GM23248 (cell line): ENCODE measurements around the gene FLRT1. TPM values are rescaled to one million over a fixed set of nuclear protein-coding genes. Genes with fewer than 3 reads are reported as not detected.

ENCODE experiments used
- DNase-seq: peaks from one replicate; pipeline ENCODE4 v3.0.0-alpha.2; 2015
- H2AFZ ChIP-seq: fragments of 200-600 bp; sonication (generic); 2 replicates; pipeline ENCODE4 v1.6.1; 2016; ENCODE audit warnings: antibody characterized with exemption
- H3F3A ChIP-seq: fragments of 200-600 bp; sonication (generic); 2 replicates; pipeline ENCODE4 v1.6.1; 2016; ENCODE audit warnings: mild to moderate bottlenecking, antibody characterized with exemption, mixed run types; ENCODE audit not compliant: insufficient read depth
- H3K27ac ChIP-seq: fragments of 200-600 bp; sonication (generic); 2 replicates; pipeline ENCODE4 v1.5.1; 2016; ENCODE audit warnings: mild to moderate bottlenecking
- H3K27me3 ChIP-seq: fragments of 200-600 bp; sonication (generic); replicated peaks from 2 replicates; pipeline ENCODE4 v1.6.1; 2016; ENCODE audit warnings: mild to moderate bottlenecking; ENCODE audit not compliant: insufficient read depth
- H3K36me3 ChIP-seq: fragments of 200-600 bp; sonication (generic); 2 replicates; pipeline ENCODE4 v1.6.1; 2016; ENCODE audit warnings: low read depth, mild to moderate bottlenecking
- H3K4me1 ChIP-seq: fragments of 200-600 bp; sonication (generic); 2 replicates; pipeline ENCODE4 v1.6.1; 2016; ENCODE audit warnings: mild to moderate bottlenecking; ENCODE audit not compliant: insufficient read depth
- H3K4me2 ChIP-seq: fragments of 200-600 bp; sonication (generic); one replicate; pipeline ENCODE4 v1.6.1; 2016; ENCODE audit warnings: mild to moderate bottlenecking; ENCODE audit not compliant: unreplicated experiment
- H3K4me3 ChIP-seq: fragments of 200-600 bp; sonication (generic); 2 replicates; pipeline ENCODE4 v1.5.1; 2016; ENCODE audit warnings: mild to moderate bottlenecking
- H3K79me2 ChIP-seq: fragments of 200-600 bp; sonication (generic); 2 replicates; pipeline ENCODE4 v1.6.1; 2016; ENCODE audit warnings: mild to moderate bottlenecking; ENCODE audit not compliant: insufficient read depth
- H3K9ac ChIP-seq: fragments of 200-600 bp; sonication (generic); 2 replicates; pipeline ENCODE4 v1.6.1; 2016; ENCODE audit warnings: mild to moderate bottlenecking
- H3K9me2 ChIP-seq: fragments of 200-600 bp; sonication (generic); 2 replicates; pipeline ENCODE4 v1.6.1; 2016; ENCODE audit warnings: mixed run types, mild to moderate bottlenecking, moderate library complexity; ENCODE audit not compliant: insufficient read depth
- H3K9me3 ChIP-seq: fragments of 200-600 bp; sonication (generic); one replicate; pipeline ENCODE4 v1.6.1; 2017; ENCODE audit warnings: low read depth
- H4K20me1 ChIP-seq: fragments of 200-600 bp; sonication (generic); 2 replicates; pipeline ENCODE4 v1.6.0; 2016; ENCODE audit not compliant: insufficient read depth
- EZH2 ChIP-seq: fragments of 200-600 bp; sonication (generic); IDR thresholded peaks from 2 replicates; pipeline ENCODE4 v1.6.1; 2018; ENCODE audit warnings: antibody characterized with exemption, mild to moderate bottlenecking; ENCODE audit not compliant: insufficient read depth, poor library complexity, severe bottlenecking
- EZH2phosphoT487 ChIP-seq: fragments of 200-600 bp; sonication (generic); IDR thresholded peaks from 2 replicates; pipeline ENCODE4 v1.6.1; 2018; ENCODE audit warnings: antibody characterized with exemption, moderate library complexity, mild to moderate bottlenecking, low read depth; ENCODE audit not compliant: insufficient read depth
- WGBS, 2 experiments: methylation state at CpG; one replicate each; pipeline ENCODE4 v1.1.6; 2015 to 2017; ENCODE audit warnings: low lambda C conversion rate in 2 of 2, low coverage in 1 of 2; ENCODE audit errors: missing lambda C conversion rate in 2 of 2; 5-methylcytosine and 5-hydroxymethylcytosine counted together
- in situ Hi-C: fragments of 300-500 bp; cut with MboI; formaldehyde crosslinking; loops from 2 replicates; pipeline ENCODE4 v1.15.0; 2020
- polyA plus RNA-seq: library from polyadenylated mRNA; unstranded; fragments of >200 nt; fragmentation: Nextera tagmentation; extraction: Ambion mirVana; gene quantifications from 2 replicates; pipeline ENCODE4 v1.2.1, GENCODE V29; 2016
- total RNA-seq: library from RNA; depleted of rRNA; stranded (reverse); fragments of >200 nt; shearing (Covaris generic); gene quantifications from 2 replicates; pipeline ENCODE4 v1.2.3, GENCODE V29; 2014

Gene FLRT1
- total and polyA plus RNA-seq, 2 experiments from 2014 or later, result 0.09 to 0.22 TPM

- in situ Hi-C loops, result no loop called here
- Histone ChIP-seq H3K27ac (no peak overlapping the region), H3K9ac (no peak overlapping the region), H4K20me1 (no peaks in the 10 kb centered on the region), H3K36me3 (no peaks in the 10 kb centered on the region), H3K27me3 (no peaks in the 10 kb centered on the region), H3K4me1 (peaks cover 4% of the 10 kb centered on the region; the same call in 1 of the 2 replicates), H3K9me2 (no peaks in the 10 kb centered on the region), H3K9me3 (no peaks in the 10 kb centered on the region), H3F3A (0 out of 2 replicates have a peak, but pooled peaks cover 5% of the 10 kb centered on the region), H3K4me3 (no peak overlapping the region), H3K79me2 (no peaks in the 10 kb centered on the region), H2AFZ (no peak overlapping the region), H3K4me2 (no peak overlapping the region)
- TF ChIP-seq EZH2 (no peak), EZH2phosphoT487 (no peak)
- DNase-seq, result no peak
- 80 to 93% methylated on average over 1 to 2 of the region's 2 CpGs for WGBS, 2 experiments
Observed at GRCh38 chr11:64010783-64011182, 24.9 kb upstream of the FLRT1 start.

GRCh38 chr11:64011371-64011770 lies 24.4 kb upstream of the FLRT1 start:
- Histone ChIP-seq H3K9me3 (no peaks in the 10 kb centered on the region), H3K27ac (no peak overlapping the region), H3K27me3 (no peaks in the 10 kb centered on the region), H2AFZ (no peak overlapping the region), H3K9me2 (no peaks in the 10 kb centered on the region), H3K36me3 (no peaks in the 10 kb centered on the region), H3K4me1 (peaks cover 4% of the 10 kb centered on the region; the same call in 1 of the 2 replicates), H3F3A (0 out of 2 replicates have a peak, but pooled peaks cover 5% of the 10 kb centered on the region), H3K9ac (no peak overlapping the region), H3K79me2 (no peaks in the 10 kb centered on the region), H3K4me3 (no peak overlapping the region), H3K4me2 (no peak overlapping the region), H4K20me1 (no peaks in the 10 kb centered on the region)
- in situ Hi-C loops, result no loop called here
- 87 to 88% methylated on average over 8 of the region's 8 CpGs for WGBS, 2 experiments
- TF ChIP-seq EZH2, result no peak
- TF ChIP-seq EZH2phosphoT487, result no peak
- no peak for DNase-seq

- H4K20me1 ChIP-seq, result no peaks in the 10 kb centered on the region
- DNase-seq, result no peak
- no peak overlapping the region for H2AFZ ChIP-seq
- TF ChIP-seq EZH2 (no peak), EZH2phosphoT487 (no peak)
- in situ Hi-C loops, result no loop called here
- no peak overlapping the region for H3K27ac ChIP-seq
- no peaks in the 10 kb centered on the region for H3K9me3 ChIP-seq
- H3K4me2 ChIP-seq, result no peak overlapping the region
- H3K79me2 ChIP-seq, result no peaks in the 10 kb centered on the region
- no peaks in the 10 kb centered on the region for H3F3A ChIP-seq
- H3K4me1 ChIP-seq, result no peaks in the 10 kb centered on the region
- H3K9me2 ChIP-seq, result no peaks in the 10 kb centered on the region
- no peaks in the 10 kb centered on the region for H3K27me3 ChIP-seq
- no peak overlapping the region for H3K4me3 ChIP-seq
- no peak overlapping the region for H3K9ac ChIP-seq
- H3K36me3 ChIP-seq, result no peaks in the 10 kb centered on the region
- WGBS, 2 experiments, result 83 to 92% methylated on average over 16 of the region's 16 CpGs
Observed at GRCh38 chr11:64013141-64013896, 22.4 kb upstream of the FLRT1 start.

GRCh38 chr11:64014356-64014755 lies 21.4 kb upstream of the FLRT1 start:
- Histone ChIP-seq H3K36me3 (no peaks in the 10 kb centered on the region), H3K9me2 (no peaks in the 10 kb centered on the region), H3K79me2 (no peaks in the 10 kb centered on the region), H3K9ac (no peak overlapping the region), H3F3A (no peaks in the 10 kb centered on the region), H3K4me1 (no peaks in the 10 kb centered on the region), H3K4me2 (no peak overlapping the region), H2AFZ (no peak overlapping the region), H4K20me1 (no peaks in the 10 kb centered on the region), H3K4me3 (no peak overlapping the region), H3K9me3 (no peaks in the 10 kb centered on the region), H3K27me3 (no peaks in the 10 kb centered on the region), H3K27ac (no peak overlapping the region)
- WGBS, 2 experiments, result 91 to 92% methylated on average over 11 of the region's 11 CpGs
- DNase-seq, result no peak
- in situ Hi-C loops, result no loop called here
- no peak for TF ChIP-seq EZH2
- TF ChIP-seq EZH2phosphoT487, result no peak
